COLO829 (cell line): ENCODE measurements around the gene ACTL8.

Source experiments
- DNase-seq: peaks from one replicate; pipeline ENCODE4 v3.0.0; 2012; ENCODE audit warnings: low spot score

Gene ACTL8

DNA sequence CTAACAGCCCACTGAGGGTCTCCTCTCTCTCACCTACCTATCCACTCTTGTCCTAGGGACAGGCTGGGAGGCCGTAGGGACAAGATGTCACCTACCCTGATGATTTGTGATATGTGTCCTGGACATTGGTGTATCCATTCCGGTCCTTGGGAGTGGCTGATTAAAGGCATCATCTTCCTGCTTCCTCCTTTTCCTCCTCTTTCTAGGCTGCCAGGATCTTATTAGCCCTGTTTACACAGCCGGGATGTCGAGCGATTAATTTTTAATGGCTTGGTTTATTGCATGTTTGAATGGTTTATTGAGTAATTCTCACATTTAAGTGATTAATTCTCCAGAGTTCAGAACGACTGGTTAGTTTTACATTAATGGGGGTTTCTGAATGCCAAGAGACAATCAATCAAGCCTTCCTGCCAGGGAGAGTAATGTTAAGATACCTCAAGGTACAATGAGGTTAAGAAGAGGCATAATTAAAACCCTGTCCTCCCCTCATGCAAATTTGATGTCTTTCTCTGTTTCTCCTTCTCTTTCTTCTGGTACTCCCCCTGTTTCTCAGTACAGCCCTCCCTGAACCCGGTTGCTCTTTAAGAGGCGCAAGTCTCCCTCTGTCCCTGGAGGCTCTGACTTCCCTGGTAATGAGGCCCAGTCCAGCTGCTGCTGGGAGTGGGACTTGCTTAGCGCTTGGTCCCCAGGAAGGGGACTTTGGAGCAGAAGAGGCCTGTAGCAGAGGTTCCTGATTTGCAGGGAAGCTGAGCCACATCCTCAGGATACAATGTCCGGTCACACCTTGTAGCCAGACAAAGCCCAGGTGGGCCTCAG, 50.9 kb downstream of the ACTL8 start:
- DNase-seq = no peak

DNA sequence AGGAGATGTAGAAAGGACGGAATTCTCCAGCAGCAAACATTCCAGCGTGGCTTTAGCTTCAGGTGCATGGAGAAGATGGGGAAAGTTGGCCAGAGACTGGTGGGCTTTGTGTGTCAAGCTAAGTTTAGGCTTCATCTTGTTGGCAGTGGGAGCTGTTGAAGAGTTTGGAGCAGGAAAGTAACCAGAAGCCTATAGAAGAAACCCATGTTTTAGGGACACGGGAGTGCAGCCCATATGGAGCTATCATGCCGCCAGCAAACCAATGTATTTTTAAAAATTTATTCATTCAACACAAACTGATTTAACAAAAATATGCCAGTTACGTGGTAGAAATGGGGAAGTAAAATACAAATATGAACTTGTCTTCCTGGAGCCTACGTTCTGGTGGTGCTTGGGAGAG, 53.7 kb downstream of the ACTL8 start:
- no peak for DNase-seq

DNA sequence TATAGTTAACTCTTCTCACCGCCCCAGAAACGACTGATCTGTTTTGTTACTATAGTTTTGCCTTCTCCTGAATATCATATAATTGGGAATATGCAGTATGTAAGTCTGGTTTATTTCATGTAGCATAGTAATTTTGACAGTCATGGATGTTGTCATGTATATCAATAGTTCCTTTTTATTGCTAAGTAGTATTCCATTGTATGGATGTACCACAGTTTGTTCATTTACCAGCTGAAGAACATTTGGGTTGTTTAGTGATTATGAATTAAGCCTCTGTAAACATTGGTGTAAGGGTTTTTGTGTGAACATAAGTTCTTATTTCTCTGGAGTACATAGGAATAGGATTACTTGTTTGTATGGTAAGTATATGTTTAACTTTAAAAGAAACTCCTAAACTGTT, 55.5 kb downstream of the ACTL8 start:
- DNase-seq = no peak

- DNase-seq = no peak
These were observed 61.4 kb downstream of the ACTL8 start for GRCh38 chr1:17816511-17816910.

GRCh38 chr1:17819129-17819802, 64.1 kb downstream of the ACTL8 start:
- DNase-seq = no peak

GRCh38 chr1:17820198-17820597, 65.1 kb downstream of the ACTL8 start:
- DNase-seq = no peak

DNA sequence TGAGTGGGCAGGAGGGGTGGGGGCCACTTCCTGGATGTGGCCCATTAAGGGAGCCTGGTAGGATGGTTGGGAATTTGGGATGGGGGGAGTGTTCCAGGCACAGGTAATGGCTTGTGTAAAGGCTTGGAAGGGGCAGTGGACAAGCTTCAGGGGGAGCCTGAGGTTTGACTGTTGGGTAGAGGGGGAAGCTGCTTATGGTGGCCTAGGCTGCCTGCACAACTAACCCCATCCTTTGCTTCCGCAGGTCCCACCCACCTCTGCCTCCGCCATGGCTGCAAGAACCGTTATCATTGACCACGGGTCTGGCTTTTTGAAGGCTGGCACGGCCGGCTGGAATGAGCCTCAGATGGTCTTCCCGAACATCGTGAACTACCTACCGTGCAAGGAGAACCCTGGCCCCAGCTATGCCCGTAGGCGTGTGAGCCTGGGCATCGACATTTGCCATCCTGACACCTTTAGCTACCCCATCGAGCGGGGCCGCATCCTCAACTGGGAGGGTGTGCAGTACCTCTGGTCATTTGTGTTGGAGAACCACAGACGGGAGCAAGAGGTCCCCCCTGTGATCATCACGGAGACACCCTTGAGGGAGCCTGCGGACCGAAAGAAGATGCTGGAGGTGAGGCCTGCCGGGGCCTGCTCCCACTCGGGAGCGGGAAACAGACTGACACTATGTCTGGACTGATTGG, 67.8 kb downstream of the ACTL8 start:
- DNase-seq = no peak

- DNase-seq = no peak
These were observed 70.4 kb downstream of the ACTL8 start for GRCh38 chr1:17825273-17826164.

DNA sequence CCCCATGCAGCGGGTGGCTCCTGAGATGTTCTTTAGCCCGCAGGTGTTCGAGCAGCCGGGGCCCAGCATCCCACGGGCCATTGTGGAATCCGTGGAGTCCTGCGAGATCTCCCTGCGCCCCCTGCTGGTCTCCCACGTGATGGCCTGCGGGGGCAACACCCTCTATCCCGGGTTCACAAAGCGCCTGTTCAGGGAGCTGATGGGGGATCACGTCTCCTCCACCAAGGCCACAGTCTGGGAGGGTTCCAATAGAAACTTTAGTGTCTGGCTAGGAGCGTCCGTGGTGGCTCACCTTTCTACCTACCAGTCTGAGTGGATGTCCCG, 71.0 kb downstream of the ACTL8 start:
- peak; percentile 22 for DNase-seq

- DNase-seq = no peak
These were observed 73.9 kb downstream of the ACTL8 start for GRCh38 chr1:17828991-17829390.

DNA sequence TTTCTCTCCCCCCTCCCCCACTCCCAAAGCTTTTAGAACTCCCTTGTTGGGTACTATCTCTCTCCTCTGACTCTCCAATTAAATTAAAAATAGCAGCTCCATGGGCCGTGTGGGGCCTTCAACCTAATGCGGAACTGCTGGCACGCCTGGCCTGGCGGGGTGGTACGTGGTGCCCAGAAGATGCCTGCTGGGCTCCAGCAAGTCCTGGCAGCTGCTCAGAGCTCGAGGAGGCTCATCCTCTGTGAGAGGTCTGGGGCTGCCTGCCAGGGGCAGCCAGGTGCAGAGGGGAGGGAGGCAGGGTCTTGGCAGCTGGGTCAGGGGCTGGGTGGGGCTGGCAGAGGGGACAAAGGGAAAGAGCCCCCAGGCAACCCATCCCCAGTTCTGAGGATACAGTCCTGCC, 74.4 kb downstream of the ACTL8 start:
- DNase-seq = no peak

DNA sequence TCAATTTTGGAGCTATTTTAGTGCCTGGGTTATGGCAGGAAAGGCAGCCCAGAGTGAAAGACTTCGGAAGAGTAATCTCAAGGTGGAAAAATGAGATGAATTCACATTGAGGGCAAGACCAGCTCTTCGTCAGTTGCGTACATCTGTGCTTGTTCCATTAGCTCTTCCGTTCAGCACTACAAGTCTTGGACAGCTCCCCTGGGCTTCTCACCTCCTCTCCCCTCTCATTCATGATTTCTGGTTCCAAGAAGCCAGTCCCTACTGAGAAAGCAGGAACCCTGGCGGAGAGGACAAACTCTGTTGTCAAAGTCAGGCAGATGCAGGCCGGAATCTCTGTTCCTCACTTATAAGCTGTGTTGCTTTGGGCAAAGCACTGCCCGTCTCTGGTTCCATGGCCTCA, 76.5 kb downstream of the ACTL8 start:
- DNase-seq = peak; percentile 36

DNA sequence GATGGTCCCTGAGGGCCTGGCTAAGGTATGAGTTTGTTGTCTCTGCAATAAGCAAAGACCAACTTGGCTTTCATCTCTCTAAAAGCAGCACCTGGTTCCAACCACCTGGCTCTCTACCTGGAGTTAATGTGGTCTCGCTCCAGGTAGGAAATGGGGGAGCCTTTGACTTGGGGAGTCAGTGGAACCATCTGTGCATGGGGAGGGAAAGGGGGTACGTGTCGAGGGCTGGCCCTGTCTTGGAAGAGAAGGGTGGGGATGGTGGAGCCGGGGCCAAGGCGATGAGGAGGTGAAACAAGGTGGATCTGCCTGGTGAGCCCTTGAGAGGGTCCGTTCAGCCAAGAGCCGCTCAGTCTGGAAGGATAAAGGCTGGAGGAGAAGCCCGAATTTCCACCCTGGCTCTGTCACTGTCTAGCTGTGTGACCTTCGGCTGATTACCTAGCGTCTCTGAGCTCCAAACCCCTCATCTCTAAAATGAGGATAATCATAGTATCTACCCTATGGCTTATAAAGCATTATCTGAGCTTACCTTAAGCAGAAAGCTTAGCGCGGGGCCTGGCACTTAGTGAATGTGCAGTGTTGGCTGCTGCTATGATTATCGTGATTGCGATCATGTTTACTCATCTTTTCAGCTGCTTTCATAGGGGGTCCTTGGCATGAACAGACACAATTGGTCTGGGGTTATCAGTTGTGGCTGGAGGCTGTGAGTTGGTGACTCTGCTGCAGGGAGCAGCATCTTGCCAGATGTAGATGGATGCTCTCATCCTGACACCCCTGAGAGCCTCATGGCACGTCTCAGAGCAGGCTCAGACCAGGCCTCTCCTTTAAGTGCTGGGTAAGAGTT, 78.7 kb downstream of the ACTL8 start:
- DNase-seq = no peak

GRCh38 chr1:17834561-17835100, 79.5 kb downstream of the ACTL8 start:
- DNase-seq = no peak

GRCh38 chr1:17837233-17838030, 82.3 kb downstream of the ACTL8 start:
- no peak for DNase-seq

DNA sequence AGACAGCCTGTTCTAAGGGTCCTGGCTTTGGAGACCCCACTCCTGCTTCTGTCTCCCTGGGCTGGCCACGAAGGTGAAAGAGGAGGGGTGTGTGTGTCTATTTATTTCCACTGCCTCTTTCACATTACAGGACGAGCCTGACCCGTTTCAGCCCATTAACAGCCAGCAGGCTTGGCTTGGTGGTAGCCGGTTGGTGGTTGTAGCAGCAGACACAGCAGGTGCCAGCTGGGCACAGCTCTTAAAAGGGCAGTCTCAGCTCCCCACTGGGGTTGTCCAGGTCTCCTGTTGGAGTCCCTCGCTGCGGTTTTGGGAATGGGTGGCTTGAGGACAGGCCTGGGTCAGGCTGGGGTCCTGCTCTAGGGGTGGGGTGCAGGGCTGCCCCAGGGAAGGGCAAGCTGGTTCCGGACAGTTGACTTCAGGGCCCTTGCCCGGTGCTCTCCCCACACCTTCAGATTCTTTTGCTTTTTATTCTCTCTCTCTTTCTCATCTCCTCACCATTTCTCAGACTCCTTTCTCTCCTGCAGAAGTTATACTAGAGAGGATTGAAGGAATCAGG, 84.6 kb downstream of the ACTL8 start:
- no peak for DNase-seq

DNA sequence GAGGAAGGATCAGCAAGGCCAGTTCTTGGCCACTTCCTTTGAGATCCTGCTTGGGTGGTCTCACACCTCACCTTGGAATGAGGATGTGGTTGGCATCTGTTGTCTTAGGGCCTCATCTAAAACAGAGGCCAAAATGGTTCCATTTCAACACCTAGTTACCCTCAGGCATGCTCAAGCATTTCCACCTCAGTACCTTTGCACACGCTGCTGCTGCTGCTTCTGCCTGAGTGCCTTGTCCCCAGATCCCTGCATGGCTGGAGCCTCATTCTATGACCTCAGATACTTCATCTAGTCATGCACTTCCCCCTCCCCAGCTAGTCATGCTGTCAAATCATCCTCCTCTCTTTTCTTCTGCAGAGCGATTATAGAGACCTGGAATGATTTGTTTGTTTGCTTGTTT, 86.8 kb downstream of the ACTL8 start:
- no peak for DNase-seq

- DNase-seq = no peak
These were observed 87.6 kb downstream of the ACTL8 start for GRCh38 chr1:17842686-17843085.

- no peak for DNase-seq
These were observed 89.2 kb downstream of the ACTL8 start for GRCh38 chr1:17844185-17844826.
